Endothelial cell of umbilical vein (primary cell): Measurements from ENCODE around the gene THSD7B.

Experiments used
- EZH2 ChIP-seq: IDR thresholded peaks from 2 replicates; pipeline ENCODE4 v1.6.1; 2012; ENCODE audit warnings: borderline replicate concordance, low read depth, mild to moderate bottlenecking, moderate library complexity, low read length, inconsistent platforms; ENCODE audit not compliant: severe bottlenecking
- FOS ChIP-seq: IDR thresholded peaks from 2 replicates; pipeline ENCODE4 v1.6.1; 2011; ENCODE audit warnings: mild to moderate bottlenecking, low read length, moderate library complexity, borderline replicate concordance; ENCODE audit not compliant: insufficient read depth
- POLR2A ChIP-seq: IDR thresholded peaks from 2 replicates; pipeline ENCODE4 v1.6.1; 2012; ENCODE audit warnings: low read depth, mild to moderate bottlenecking, control low read depth, low read length
- POLR2AphosphoS5 ChIP-seq: IDR thresholded peaks from 2 replicates; pipeline ENCODE4 v1.6.1; 2012; ENCODE audit warnings: low read depth, mild to moderate bottlenecking, control low read depth, low read length, moderate library complexity; ENCODE audit not compliant: insufficient read depth
- TF ChIP-seq, protein P1 (sequence below), 2 donors: IDR thresholded peaks; 1 replicate in 1 of 2; 2 replicates in 1 of 2; pipeline ENCODE4 v1.5.1; 2011; ENCODE audit warnings: low read length in 2 of 2, mild to moderate bottlenecking in 2 of 2, moderate library complexity in 2 of 2, control low read depth in 1 of 2, inconsistent platforms in 1 of 2, low read depth in 1 of 2; ENCODE audit not compliant: insufficient read depth in 1 of 2; ENCODE audit errors: extremely low read depth in 1 of 2
- TF ChIP-seq, protein P2 (sequence below): IDR thresholded peaks from 2 replicates; pipeline ENCODE4 v1.6.1; 2011; ENCODE audit not compliant: insufficient read depth, insufficient read length

- TF ChIP-seq, protein P1, sequence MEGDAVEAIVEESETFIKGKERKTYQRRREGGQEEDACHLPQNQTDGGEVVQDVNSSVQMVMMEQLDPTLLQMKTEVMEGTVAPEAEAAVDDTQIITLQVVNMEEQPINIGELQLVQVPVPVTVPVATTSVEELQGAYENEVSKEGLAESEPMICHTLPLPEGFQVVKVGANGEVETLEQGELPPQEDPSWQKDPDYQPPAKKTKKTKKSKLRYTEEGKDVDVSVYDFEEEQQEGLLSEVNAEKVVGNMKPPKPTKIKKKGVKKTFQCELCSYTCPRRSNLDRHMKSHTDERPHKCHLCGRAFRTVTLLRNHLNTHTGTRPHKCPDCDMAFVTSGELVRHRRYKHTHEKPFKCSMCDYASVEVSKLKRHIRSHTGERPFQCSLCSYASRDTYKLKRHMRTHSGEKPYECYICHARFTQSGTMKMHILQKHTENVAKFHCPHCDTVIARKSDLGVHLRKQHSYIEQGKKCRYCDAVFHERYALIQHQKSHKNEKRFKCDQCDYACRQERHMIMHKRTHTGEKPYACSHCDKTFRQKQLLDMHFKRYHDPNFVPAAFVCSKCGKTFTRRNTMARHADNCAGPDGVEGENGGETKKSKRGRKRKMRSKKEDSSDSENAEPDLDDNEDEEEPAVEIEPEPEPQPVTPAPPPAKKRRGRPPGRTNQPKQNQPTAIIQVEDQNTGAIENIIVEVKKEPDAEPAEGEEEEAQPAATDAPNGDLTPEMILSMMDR (IDR thresholded peaks at IDR 0.05; ENCODE audit: extremely low read depth in 1 of 2, insufficient read depth in 1 of 2, low read depth in 1 of 2, low read length in 2 of 2): no peak
- TF ChIP-seq POLR2A (no peak), POLR2AphosphoS5 (no peak), EZH2 (no peak), FOS (no peak)
- TF ChIP-seq, protein P2, sequence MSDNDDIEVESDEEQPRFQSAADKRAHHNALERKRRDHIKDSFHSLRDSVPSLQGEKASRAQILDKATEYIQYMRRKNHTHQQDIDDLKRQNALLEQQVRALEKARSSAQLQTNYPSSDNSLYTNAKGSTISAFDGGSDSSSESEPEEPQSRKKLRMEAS: no peak
Observed at GRCh38 chr2:136718273-136718672, 47.1 kb upstream of the THSD7B start.
